H9 (cell line): Measurements from ENCODE around the gene C6orf15. TPM values are rescaled to one million over a fixed set of nuclear protein-coding genes. Genes with fewer than 3 reads are reported as not detected.

Experiments used
- DNase-seq: peaks from one replicate; pipeline ENCODE4 v3.0.0-alpha.2; 2017
- H2AFZ ChIP-seq: one replicate; pipeline ENCODE4 v1.6.1; 2013; ENCODE audit warnings: mild to moderate bottlenecking, low read length, control low read depth, moderate library complexity
- H2AK5ac ChIP-seq: 2 replicates; pipeline ENCODE4 v1.6.1; 2013; ENCODE audit warnings: low read length, control low read depth, mixed read lengths; ENCODE audit not compliant: insufficient read length
- H2BK120ac ChIP-seq: one replicate; pipeline ENCODE4 v1.6.1; 2013; ENCODE audit warnings: low read depth, mild to moderate bottlenecking, low read length, control low read depth, inconsistent platforms; ENCODE audit not compliant: poor library complexity, severe bottlenecking
- H2BK12ac ChIP-seq: 2 replicates; pipeline ENCODE4 v1.6.1; 2013; ENCODE audit warnings: low read length, control low read depth, mixed read lengths, low read depth; ENCODE audit not compliant: insufficient read length
- H2BK15ac ChIP-seq: 2 replicates; pipeline ENCODE4 v1.6.1; 2013; ENCODE audit warnings: low read depth, low read length, control low read depth
- H2BK20ac ChIP-seq: one replicate; pipeline ENCODE4 v1.6.1; 2013; ENCODE audit warnings: low read depth, mild to moderate bottlenecking, low read length, control low read depth, inconsistent platforms; ENCODE audit not compliant: poor library complexity, severe bottlenecking
- H2BK5ac ChIP-seq: 2 replicates; pipeline ENCODE4 v1.6.1; 2013; ENCODE audit warnings: low read length, control low read depth, mixed read lengths; ENCODE audit not compliant: insufficient read length
- H3K14ac ChIP-seq: 2 replicates; pipeline ENCODE4 v1.6.1; 2013; ENCODE audit warnings: low read length, control low read depth; ENCODE audit not compliant: insufficient read depth
- H3K18ac ChIP-seq: 2 replicates; pipeline ENCODE4 v1.6.1; 2013; ENCODE audit warnings: low read depth, mild to moderate bottlenecking, mixed read lengths, low read length, control low read depth; ENCODE audit not compliant: insufficient read length
- H3K23ac ChIP-seq: 2 replicates; pipeline ENCODE4 v1.6.1; 2013; ENCODE audit warnings: low read length, control low read depth, mixed read lengths, low read depth; ENCODE audit not compliant: insufficient read length
- H3K23me2 ChIP-seq: 2 replicates; pipeline ENCODE4 v1.6.1; 2013; ENCODE audit warnings: low read depth, mild to moderate bottlenecking, mixed read lengths, low read length, control low read depth; ENCODE audit not compliant: insufficient read length, poor library complexity, severe bottlenecking
- H3K27ac ChIP-seq: 2 replicates; pipeline ENCODE4 v1.5.1; 2013; ENCODE audit warnings: low read length, control low read depth, mixed read lengths, low read depth; ENCODE audit not compliant: insufficient read length
- H3K27me3 ChIP-seq: 2 replicates; pipeline ENCODE4 v1.6.1; 2013; ENCODE audit warnings: low read length, control low read depth, inconsistent platforms; ENCODE audit not compliant: insufficient read depth
- H3K4ac ChIP-seq: 2 replicates; pipeline ENCODE4 v1.6.1; 2013; ENCODE audit warnings: low read depth, mild to moderate bottlenecking, control low read depth, inconsistent platforms, low read length, moderate library complexity
- H3K4me1 ChIP-seq: 2 replicates; pipeline ENCODE4 v1.6.1; 2013; ENCODE audit warnings: low read length, control low read depth, inconsistent platforms; ENCODE audit not compliant: insufficient read depth
- H3K4me2 ChIP-seq: 2 replicates; pipeline ENCODE4 v1.6.1; 2013; ENCODE audit warnings: low read length, control low read depth, mixed read lengths; ENCODE audit not compliant: insufficient read length, insufficient read depth
- H3K56ac ChIP-seq: 2 replicates; pipeline ENCODE4 v1.6.1; 2013; ENCODE audit warnings: low read depth, mild to moderate bottlenecking, mixed read lengths, low read length, control low read depth; ENCODE audit not compliant: insufficient read length
- H3K79me1 ChIP-seq: 2 replicates; pipeline ENCODE4 v1.6.1; 2013; ENCODE audit warnings: low read depth, mild to moderate bottlenecking, moderate library complexity, low read length, control low read depth, inconsistent platforms; ENCODE audit not compliant: insufficient read depth, poor library complexity, severe bottlenecking
- H3K79me2 ChIP-seq: 2 replicates; pipeline ENCODE4 v1.6.1; 2013; ENCODE audit warnings: low read length, control low read depth, inconsistent platforms; ENCODE audit not compliant: insufficient read depth
- H3K9ac ChIP-seq: 2 replicates; pipeline ENCODE4 v1.6.1; 2013; ENCODE audit warnings: low read length, control low read depth, mixed read lengths; ENCODE audit not compliant: insufficient read length; ENCODE audit errors: extremely low read depth
- H3K9me3 ChIP-seq: one replicate; pipeline ENCODE4 v1.6.1; 2013; ENCODE audit warnings: low read depth, low read length, inconsistent platforms; ENCODE audit not compliant: control insufficient read depth
- H3T11ph ChIP-seq: one replicate; pipeline ENCODE4 v1.6.1; 2013; ENCODE audit warnings: mild to moderate bottlenecking, low read length, control low read depth, inconsistent platforms
- H4K20me1 ChIP-seq: one replicate; pipeline ENCODE4 v1.6.1; 2013; ENCODE audit not compliant: control insufficient read depth, insufficient read length, insufficient read depth
- H4K5ac ChIP-seq: 2 replicates; pipeline ENCODE4 v1.6.1; 2013; ENCODE audit warnings: low read depth, mild to moderate bottlenecking, mixed read lengths, low read length, control low read depth; ENCODE audit not compliant: insufficient read length
- H4K8ac ChIP-seq: replicated peaks from 2 replicates; pipeline ENCODE4 v1.6.1; 2013; ENCODE audit warnings: low read length, control low read depth, mixed read lengths, low read depth; ENCODE audit not compliant: insufficient read length
- H4K91ac ChIP-seq: 2 replicates; pipeline ENCODE4 v1.6.1; 2013; ENCODE audit warnings: low read depth, mild to moderate bottlenecking, moderate library complexity, mixed read lengths, low read length, control low read depth; ENCODE audit not compliant: insufficient read length
- H3K27ac Mint-ChIP-seq, 3 experiments: 2 replicates in 2 of 3; 3 replicates in 1 of 3; pipeline ENCODE4 v1.8.0; 2020 to 2021; ENCODE audit warnings: mixed read lengths in 3 of 3, mild to moderate bottlenecking in 1 of 3, moderate library complexity in 1 of 3
- H3K27me3 Mint-ChIP-seq: 2 replicates; pipeline ENCODE4 v1.8.0; 2021; ENCODE audit warnings: low read depth, mild to moderate bottlenecking, moderate library complexity, mixed read lengths
- H3K36me3 Mint-ChIP-seq, 3 experiments: 2 replicates in 2 of 3; 3 replicates in 1 of 3; pipeline ENCODE4 v1.8.0; 2020 to 2021; ENCODE audit warnings: low read depth in 3 of 3, mixed read lengths in 3 of 3; ENCODE audit not compliant: insufficient read depth in 1 of 3
- H3K4me1 Mint-ChIP-seq, 2 experiments: 2 replicates each; pipeline ENCODE4 v1.8.0; 2020; ENCODE audit warnings: mixed read lengths in 2 of 2
- H3K4me3 Mint-ChIP-seq, 2 experiments: 2 replicates in 1 of 2; 3 replicates in 1 of 2; pipeline ENCODE4 v1.8.0; 2020 to 2021; ENCODE audit warnings: mild to moderate bottlenecking in 2 of 2, mixed read lengths in 2 of 2, moderate library complexity in 1 of 2
- H3K9me3 Mint-ChIP-seq, 2 experiments: 2 replicates in 1 of 2; 3 replicates in 1 of 2; pipeline ENCODE4 v1.8.0; 2020; ENCODE audit warnings: mild to moderate bottlenecking in 2 of 2, mixed read lengths in 2 of 2, moderate library complexity in 1 of 2
- WGBS: extraction: QIAGEN DNeasy Blood & Tissue Kit; methylation state at CpG from one replicate; pipeline ENCODE4 v1.1.7; 2013; ENCODE audit warnings: missing lambda C conversion rate, low lambda C conversion rate, mixed read lengths; ENCODE audit not compliant: insufficient read length; ENCODE audit errors: extremely low coverage; 5-methylcytosine and 5-hydroxymethylcytosine counted together
- total RNA-seq: library from RNA; stranded (reverse); gene quantifications from 2 replicates; pipeline ENCODE4 v1.2.1, GENCODE V29; 2021
- TF ChIP-seq, protein P1 (sequence below): fragments of 200-600 bp; sonication (generic); conservative IDR thresholded peaks from 3 replicates; pipeline ENCODE4 v1.8.0; 2021; ENCODE audit warnings: antibody characterized with exemption, mild to moderate bottlenecking

Gene C6orf15
- total RNA-seq, 1 experiment from 2014 or later = not detected

DNA sequence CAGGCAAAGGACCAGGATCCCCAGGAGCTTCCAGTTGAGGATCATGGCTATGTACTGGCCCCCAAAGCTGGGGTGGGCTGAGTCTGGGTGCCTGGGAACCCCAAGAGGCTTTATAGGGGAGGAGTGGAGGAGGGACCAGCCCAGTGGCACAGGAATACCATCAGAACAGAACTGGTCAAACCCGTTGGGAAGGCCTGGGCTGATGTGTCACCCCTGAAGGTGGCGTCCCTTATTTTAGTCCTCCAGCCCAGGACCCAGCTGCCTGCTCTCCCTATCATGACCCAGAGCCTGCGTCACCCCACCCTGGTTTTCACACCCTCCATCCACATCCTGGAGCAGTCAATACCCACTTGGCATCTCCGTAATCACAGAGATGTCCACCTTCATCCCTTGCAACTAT lies 26.6 kb upstream of the C6orf15 start, which contains the start of gene PSORS1C2:
Gene PSORS1C2 (minus strand): TSS at position 85 of the 400 bp plus-strand sequence. CDS start 40 bp downstream, at position 45.
- Histone ChIP-seq H3K9me3 (no peaks in the 10 kb centered on the region), H3K9ac (no peak within 1 kb of the TSS), H4K5ac (no peak within 1 kb of the TSS), H3K27ac (no peak within 1 kb of the TSS), H4K8ac (no peak within 1 kb of the TSS), H2BK20ac (no peak within 1 kb of the TSS), H2AK5ac (no peak within 1 kb of the TSS), H2BK12ac (no peak within 1 kb of the TSS), H3K4me1 (peaks cover 7% of the 10 kb centered on the region; the same call in 1 of the 2 replicates), H3K23me2 (no peaks in the 10 kb centered on the region), H3K56ac (no peak within 1 kb of the TSS), H3K23ac (no peak within 1 kb of the TSS), H3K27me3 (no peaks in the 10 kb centered on the region), H2BK15ac (no peak within 1 kb of the TSS), H3T11ph (no peak within 1 kb of the TSS), H3K79me1 (no peaks in the 10 kb centered on the region), H3K4me2 (no peak within 1 kb of the TSS), H3K18ac (peak within 1 kb of the TSS; percentile 15), H3K4ac (no peak within 1 kb of the TSS), H2AFZ (no peak within 1 kb of the TSS), H4K91ac (no peak within 1 kb of the TSS), H3K14ac (no peak within 1 kb of the TSS), H2BK120ac (no peak within 1 kb of the TSS), H2BK5ac (no peak within 1 kb of the TSS), H4K20me1 (no peaks in the 10 kb centered on the region), H3K79me2 (no peaks in the 10 kb centered on the region)
- DNase-seq = no peak
- no CpG with 5 or more reads among the region's 4 CpGs for WGBS
- TF ChIP-seq, protein P1, sequence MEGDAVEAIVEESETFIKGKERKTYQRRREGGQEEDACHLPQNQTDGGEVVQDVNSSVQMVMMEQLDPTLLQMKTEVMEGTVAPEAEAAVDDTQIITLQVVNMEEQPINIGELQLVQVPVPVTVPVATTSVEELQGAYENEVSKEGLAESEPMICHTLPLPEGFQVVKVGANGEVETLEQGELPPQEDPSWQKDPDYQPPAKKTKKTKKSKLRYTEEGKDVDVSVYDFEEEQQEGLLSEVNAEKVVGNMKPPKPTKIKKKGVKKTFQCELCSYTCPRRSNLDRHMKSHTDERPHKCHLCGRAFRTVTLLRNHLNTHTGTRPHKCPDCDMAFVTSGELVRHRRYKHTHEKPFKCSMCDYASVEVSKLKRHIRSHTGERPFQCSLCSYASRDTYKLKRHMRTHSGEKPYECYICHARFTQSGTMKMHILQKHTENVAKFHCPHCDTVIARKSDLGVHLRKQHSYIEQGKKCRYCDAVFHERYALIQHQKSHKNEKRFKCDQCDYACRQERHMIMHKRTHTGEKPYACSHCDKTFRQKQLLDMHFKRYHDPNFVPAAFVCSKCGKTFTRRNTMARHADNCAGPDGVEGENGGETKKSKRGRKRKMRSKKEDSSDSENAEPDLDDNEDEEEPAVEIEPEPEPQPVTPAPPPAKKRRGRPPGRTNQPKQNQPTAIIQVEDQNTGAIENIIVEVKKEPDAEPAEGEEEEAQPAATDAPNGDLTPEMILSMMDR = no peak
- Mint-ChIP-seq H3K4me1 (peaks cover 43 to 49% of the 10 kb centered on the region in 2 experiments), H3K9me3 (no peaks in the 10 kb centered on the region; a peak in 1 of 5 replicates), H3K36me3 (peaks cover 7 to 18% (median 17%) of the 10 kb centered on the region in 3 experiments; a peak in 6 of 7 replicates), H3K27ac (peak within 1 kb of the TSS; percentile 48 to 90 (median 53); a peak in 5 of 7 replicates), H3K4me3 (peak within 1 kb of the TSS in 1 of 2 experiments; percentile 50; a peak in 3 of 5 replicates), H3K27me3 (no peaks in the 10 kb centered on the region; the same call in none of the 2 replicates)
